Testis (tissue), 2 donors: ENCODE data around the gene BAIAP3.

Source experiments
- CTCF ChIP-seq, 3 experiments: fragments of 450-650 bp in 2 of 3; fragments of 200-600 bp in 1 of 3; sonication (generic) in 1 of 3; IDR thresholded peaks; one replicate each; pipeline ENCODE4 v1.5.1; 2016 to 2019; ENCODE audit warnings: antibody characterized with exemption in 3 of 3, mild to moderate bottlenecking in 2 of 3, moderate library complexity in 1 of 3
- POLR2A ChIP-seq: fragments of 450-650 bp; IDR thresholded peaks from one replicate; pipeline ENCODE4 v1.6.1; 2017; ENCODE audit warnings: antibody characterized with exemption, mild to moderate bottlenecking, moderate library complexity

DNA sequence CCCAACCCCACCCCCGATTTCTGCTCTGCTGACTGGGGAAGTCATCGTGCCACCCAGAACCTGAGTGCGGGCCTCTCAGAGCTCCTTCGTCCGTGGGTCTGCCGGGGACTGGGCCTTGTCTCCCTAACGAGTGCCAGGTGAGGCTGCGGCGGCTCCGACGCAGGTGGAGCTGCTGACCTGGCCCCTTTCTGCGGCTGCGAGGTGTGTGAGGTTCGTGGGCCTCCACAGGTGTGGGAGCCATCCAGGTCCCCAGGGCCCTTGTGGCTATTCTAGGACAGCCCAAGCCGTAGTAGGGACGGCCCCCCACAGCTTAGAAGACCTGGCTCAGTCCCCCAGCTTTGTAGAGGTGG, 21.0 kb upstream of the BAIAP3 start:
- TF ChIP-seq CTCF (IDR thresholded peaks at IDR 0.05) = no peak
- no peak for TF ChIP-seq POLR2A
